IPS DF 4.7 (cell line): ENCODE data around the gene COX19.
A peak's percentile ranks its signal among the peaks of the same experiment; 100 is the strongest.

Experiments
- DNase-seq: peaks from one replicate; pipeline ENCODE4 v3.0.0-alpha.2; 2013; ENCODE audit warnings: low spot score; ENCODE audit errors: extremely low read depth

The COX19 gene

GRCh38 chr7:992709-993607 lies 17.6 kb upstream of the COX19 start:
- peak; percentile 72 for DNase-seq

DNA sequence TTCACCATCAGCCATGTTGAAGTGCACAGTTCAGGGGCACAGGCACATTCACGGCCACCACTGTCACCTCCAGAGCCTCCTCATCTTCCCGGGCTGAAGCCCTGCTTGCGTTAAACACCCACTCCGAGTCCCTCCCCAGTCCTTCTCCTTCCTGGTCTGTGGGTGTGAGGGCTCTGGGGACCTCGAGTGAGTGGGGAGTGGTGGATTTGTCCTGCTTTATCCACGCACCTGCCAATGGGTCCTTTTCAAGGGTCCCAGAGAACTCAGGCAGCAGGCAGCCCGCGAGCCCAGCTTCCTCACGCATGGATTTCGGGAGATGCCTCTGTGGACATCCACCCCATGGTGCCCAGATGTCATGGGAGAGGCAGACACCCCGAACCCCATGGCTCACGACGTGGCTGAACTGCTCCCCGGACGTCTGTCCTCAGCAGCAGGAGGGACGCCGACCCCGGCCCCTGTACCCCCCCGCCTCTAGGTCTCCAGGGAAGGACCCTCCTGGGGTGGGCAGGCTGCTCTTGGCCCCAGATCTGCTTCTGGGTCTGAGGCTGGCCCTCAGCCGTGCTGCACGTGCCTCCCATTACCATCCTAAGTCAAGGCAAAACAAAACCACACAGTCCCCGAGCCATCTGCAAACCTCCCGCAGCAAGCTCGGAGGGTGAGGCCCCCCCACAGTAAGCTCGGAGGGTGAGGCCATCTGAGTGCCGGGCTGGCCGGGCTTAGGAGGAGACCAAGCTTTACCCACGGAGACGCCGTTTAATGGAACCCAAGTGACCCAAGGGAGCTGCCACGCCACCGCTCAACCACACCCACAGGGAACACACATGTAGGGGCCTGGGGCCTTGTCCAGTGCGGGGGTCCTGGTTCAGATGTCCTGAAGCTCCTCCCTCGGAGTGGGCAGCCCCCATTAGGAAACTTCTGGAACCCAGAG lies 16.6 kb upstream of the COX19 start:
- no peak for DNase-seq

DNA sequence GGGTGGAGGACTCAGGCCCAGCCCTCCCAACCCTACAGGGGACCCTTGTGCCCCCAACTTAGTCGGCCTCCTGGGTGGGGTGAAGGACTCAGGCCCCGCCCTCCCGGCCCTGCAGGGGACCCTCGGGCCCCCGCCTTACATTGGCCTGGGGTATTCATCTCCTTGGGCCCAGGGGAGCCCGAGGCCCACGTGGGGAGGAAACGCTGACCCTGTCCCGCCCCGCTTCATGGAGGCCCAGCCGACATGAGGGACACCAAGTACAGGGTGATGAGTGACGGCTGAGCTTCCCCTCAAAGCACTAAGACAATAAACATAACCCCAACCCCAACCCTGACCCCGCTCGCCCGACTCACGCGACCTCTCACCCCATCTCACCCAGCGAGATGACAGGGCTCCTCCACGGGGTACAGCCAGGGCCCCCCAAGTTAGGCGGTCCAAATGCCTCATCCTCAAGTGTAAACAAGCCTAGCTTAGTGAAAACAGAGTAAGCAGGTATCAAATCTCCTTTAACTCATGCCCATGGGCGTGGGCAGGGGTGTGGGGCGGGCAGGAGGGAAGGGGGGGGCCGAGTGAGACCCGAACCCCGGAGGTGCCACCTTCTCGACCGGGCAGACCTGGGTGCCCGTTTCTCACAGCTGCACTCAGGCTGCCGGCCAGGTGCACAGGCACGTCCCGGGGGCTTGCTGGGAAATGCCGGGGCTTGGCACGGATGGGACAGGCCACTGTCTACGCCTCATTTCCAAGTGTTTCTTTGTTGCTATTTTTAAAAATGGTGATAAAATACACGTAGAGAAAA lies 15.8 kb upstream of the COX19 start:
- DNase-seq, result no peak

DNA sequence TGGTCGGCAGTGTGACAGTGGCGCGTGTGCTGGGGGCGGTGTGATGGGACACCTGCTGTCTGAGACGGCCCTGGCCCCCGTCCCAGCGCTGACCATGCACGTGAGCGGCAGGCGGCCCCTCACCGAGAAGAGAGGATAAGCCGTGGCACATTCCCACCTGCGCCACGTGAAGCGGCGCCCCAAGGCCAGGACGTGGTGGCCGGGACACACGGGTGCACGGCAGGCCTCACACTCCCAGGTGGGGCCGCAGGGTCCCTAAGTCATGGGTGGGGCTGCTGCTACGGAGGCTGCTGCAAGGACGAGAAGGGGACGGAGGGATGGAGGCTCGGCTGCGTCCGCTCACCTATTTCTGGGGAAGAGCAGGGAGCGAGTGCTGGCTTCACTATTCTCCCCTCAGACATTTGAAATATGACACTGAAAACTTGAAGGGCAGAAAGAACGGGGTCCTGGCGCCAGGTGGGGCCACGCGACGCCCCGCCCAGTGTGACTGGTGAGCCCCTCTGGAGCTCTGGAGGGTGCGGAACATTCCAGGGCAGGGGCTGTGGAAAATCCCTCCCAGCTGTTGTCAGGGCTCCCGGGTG lies 15.1 kb upstream of the COX19 start:
- no peak for DNase-seq

GRCh38 chr7:988963-989529 lies 13.7 kb upstream of the COX19 start:
- no peak for DNase-seq

GRCh38 chr7:988426-988911 lies 13.1 kb upstream of the COX19 start:
- DNase-seq, result no peak

DNA sequence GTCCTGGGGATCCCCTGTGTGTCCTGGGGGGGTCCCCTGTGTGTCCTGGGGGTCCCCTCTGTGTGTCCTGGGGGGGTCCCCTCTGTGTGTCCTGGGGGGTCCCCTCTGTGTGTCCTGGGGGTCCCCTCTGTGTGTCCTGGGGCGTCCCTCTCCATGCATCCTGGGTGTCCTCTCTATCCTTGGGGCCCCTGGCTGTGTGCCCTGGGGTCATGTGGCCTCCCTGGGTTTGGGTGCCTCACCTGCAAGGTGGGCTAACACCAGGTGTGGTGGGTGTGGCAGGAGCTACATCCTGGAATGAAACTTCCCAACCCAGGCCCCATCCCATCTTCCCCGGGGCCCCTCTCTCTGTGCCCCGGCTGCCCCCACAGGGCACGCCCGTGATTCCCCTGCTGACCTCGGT lies 12.6 kb upstream of the COX19 start:
- DNase-seq, result no peak

- no peak for DNase-seq
Measured at GRCh38 chr7:986766-987751, 11.7 kb upstream of the COX19 start.

DNA sequence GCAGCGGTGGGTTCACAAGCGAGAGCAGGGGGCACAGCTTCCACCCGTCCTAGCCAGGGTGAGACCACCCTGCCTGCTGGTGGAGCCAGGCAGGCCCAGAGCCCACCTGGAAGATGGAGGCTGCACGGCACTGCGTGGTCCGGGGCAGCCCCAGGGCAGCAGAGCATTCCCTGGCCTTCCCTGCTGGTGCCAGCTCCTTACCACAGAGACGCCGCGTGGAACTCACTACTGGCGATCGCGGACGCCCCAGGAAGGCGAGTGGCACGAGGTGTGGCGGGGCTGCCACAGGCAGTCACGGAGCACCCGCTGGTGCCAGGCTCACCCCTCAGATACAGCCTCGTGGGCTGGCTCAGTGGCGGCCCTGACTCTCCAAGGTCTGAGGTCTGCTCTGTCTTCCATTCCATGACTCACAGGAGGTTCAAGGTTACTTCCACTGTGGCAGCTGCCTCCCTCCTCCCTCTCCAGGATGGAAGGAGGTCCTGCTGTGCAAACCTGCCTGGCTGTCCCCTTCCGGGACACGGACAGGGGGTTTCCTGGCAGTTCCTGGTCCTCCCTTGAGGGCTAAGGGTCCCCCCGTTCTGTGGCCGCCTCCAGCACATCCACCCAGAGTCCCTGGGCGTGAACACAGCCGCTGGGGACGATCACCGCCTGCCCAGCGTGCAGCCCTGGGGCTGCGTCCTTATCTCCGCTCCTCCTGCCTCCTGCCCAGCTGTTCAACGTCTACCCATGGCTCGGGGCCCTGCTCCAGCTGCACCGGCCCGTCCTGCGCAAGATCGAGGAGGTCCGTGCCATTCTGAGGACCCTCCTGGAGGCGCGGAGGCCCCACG lies 10.8 kb upstream of the COX19 start:
- DNase-seq, result no peak

- no peak for DNase-seq
Measured at GRCh38 chr7:985127-985416, 9.7 kb upstream of the COX19 start.

DNA sequence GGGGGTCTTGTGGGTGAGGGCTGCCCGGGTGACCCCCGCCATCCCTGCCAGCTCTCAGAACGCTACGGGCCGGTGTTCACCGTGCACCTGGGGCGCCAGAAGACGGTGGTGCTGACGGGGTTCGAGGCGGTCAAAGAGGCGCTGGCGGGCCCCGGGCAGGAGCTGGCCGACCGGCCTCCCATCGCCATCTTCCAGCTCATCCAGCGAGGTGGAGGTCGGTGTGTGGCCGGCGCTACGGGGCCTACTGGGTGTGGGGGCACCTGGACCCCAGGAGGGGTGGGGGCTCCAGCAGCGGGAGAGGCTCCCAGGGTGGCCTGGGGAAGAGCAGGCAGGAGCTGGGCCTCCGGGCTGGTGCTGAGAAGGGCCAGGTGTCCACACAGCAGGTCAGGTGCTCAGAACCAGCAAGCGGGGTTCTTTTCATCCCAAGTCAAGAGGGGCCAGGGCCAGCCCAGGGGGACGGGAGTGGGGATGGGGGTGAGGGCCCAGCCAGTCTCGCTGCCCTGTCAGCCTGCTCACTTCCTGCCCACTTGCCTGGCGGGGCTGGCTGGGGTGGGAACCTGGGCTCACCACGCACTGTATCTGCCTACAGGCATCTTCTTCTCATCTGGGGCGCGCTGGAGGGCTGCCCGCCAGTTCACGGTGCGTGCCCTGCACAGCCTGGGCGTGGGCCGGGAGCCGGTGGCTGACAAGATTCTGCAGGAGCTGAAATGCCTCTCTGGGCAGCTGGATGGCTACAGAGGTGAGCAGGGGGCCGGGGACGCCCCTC lies 9.2 kb upstream of the COX19 start:
- DNase-seq, result no peak

- DNase-seq, result no peak
Measured at GRCh38 chr7:983616-984071, 8.3 kb upstream of the COX19 start.

DNA sequence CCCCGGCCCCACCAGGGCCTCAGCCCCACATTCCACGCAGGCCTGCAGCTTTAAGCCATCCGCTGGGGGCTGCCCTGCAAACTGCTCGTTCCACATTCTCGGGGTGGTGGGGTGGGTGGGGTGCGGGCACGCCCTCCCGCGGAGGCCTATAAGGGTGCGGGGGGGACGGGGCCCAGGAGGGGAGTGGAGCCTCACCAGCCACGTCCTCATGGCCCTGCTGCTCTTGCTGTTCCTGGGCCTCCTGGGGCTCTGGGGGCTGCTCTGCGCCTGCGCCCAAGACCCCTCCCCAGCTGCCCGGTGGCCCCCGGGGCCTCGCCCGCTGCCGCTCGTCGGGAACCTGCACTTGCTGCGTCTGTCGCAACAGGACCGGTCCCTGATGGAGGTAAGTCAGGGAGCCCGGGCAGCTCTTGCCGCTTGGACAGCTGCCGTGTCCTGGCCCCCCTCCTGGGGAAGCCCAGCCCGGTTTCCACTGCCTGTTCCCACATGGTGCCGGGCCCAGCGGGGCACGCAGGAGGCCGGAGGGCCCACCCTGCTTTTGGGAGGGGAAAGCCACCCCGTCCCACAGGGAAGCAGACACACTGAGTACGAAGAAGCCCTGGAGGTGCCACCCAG lies 7.8 kb upstream of the COX19 start, which contains the start of gene CYP2W1:
CYP2W1 (plus strand) TSS at position 178 of the 612 bp plus-strand sequence; CDS start at position 209, 31 bp downstream.
- no peak for DNase-seq

GRCh38 chr7:982511-983003 lies 7.2 kb upstream of the COX19 start:
- no peak for DNase-seq

DNA sequence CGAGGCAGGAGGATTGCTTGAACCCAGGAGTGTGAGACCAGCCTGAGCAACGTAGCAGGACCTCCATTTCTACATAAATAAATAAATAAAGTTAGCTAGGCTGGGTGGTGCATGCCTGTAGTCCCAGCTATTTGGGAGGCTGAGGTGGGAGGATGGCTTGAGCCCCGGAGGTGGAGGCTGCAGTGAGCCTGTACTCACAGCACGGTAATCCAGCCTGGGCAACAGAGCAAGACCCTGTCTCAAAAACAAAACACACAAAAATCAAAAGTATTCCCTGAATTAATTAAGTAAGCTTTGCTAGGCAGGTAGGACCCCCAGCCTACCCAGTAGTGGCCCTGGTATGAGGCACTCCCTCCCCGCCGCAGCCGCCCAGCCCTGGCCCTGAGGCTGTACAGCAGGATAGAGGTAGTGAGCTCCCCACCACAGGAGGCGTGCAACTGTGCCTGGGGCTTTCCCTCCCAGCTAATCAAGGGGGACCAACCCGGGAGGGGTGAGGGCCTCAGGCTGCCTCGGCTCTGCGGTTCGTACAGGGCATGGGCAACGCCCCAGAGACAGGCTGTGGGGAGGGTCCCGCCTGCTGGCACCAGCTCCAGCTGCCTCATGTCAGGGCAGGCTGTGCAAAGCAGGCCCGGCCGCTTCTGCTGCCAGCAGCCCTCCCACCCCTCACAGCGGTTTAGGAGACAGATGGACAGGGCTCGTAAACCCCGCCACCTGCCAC lies 6.6 kb upstream of the COX19 start:
- no peak for DNase-seq

- DNase-seq, result no peak
Measured at GRCh38 chr7:979886-980571, 4.7 kb upstream of the COX19 start.
